MM.1S (cell line): Measurements from ENCODE around the gene UBE2K.

Experiments used
- EZH2 ChIP-seq: fragments of 300-600 bp; sonication (generic); optimal IDR thresholded peaks from 2 replicates; pipeline ENCODE3; 2017; ENCODE audit warnings: low read depth, mild to moderate bottlenecking, antibody characterized with exemption, low read length, mixed read lengths
- EZH2phosphoT487 ChIP-seq: fragments of 300-600 bp; sonication (generic); IDR thresholded peaks from 2 replicates; pipeline ENCODE4 v1.6.1; 2018; ENCODE audit warnings: antibody characterized with exemption, low read length
- TF ChIP-seq, protein P1 (sequence below): fragments of 300-600 bp; sonication (generic); IDR thresholded peaks from 2 replicates; pipeline ENCODE4 v1.5.1; 2016; ENCODE audit warnings: antibody characterized with exemption, low read length, mixed read lengths

- TF ChIP-seq EZH2phosphoT487 (no peak), EZH2 (no peak)
- TF ChIP-seq, protein P1, sequence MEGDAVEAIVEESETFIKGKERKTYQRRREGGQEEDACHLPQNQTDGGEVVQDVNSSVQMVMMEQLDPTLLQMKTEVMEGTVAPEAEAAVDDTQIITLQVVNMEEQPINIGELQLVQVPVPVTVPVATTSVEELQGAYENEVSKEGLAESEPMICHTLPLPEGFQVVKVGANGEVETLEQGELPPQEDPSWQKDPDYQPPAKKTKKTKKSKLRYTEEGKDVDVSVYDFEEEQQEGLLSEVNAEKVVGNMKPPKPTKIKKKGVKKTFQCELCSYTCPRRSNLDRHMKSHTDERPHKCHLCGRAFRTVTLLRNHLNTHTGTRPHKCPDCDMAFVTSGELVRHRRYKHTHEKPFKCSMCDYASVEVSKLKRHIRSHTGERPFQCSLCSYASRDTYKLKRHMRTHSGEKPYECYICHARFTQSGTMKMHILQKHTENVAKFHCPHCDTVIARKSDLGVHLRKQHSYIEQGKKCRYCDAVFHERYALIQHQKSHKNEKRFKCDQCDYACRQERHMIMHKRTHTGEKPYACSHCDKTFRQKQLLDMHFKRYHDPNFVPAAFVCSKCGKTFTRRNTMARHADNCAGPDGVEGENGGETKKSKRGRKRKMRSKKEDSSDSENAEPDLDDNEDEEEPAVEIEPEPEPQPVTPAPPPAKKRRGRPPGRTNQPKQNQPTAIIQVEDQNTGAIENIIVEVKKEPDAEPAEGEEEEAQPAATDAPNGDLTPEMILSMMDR = no peak
Measured at GRCh38 chr4:39706334-39706733, 8.4 kb downstream of the UBE2K start.
